Lower lobe of right lung (tissue), 2 donors: ENCODE measurements around the gene SEPTIN2. TPM values are rescaled to one million over a fixed set of nuclear protein-coding genes. Genes with fewer than 3 reads are reported as not detected.

Source experiments
- ATAC-seq, 2 donors: fragments of 200-7000 bp; cut with Tn5 transposase; one replicate each; pipeline ENCODE4 v1.9.1; 2020 to 2022; ENCODE audit warnings: mild to moderate bottlenecking in 2 of 2, moderate library complexity in 2 of 2
- DNase-seq: peaks from one replicate; pipeline ENCODE4 v3.0.0-alpha.2; 2020
- H3K27ac ChIP-seq: fragments of 200-600 bp; one replicate; pipeline ENCODE4 v1.8.0; 2022
- H3K27me3 ChIP-seq: fragments of 200-600 bp; one replicate; pipeline ENCODE4 v1.8.0; 2022; ENCODE audit warnings: low read depth
- H3K36me3 ChIP-seq: fragments of 200-600 bp; one replicate; pipeline ENCODE4 v1.8.0; 2022; ENCODE audit warnings: mild to moderate bottlenecking
- H3K4me1 ChIP-seq: fragments of 200-600 bp; one replicate; pipeline ENCODE4 v1.8.0; 2022
- H3K4me3 ChIP-seq: fragments of 200-600 bp; one replicate; pipeline ENCODE4 v1.8.0; 2022; ENCODE audit warnings: mild to moderate bottlenecking
- H3K9me3 ChIP-seq: fragments of 200-600 bp; one replicate; pipeline ENCODE4 v1.8.0; 2022
- CTCF ChIP-seq: fragments of 200-600 bp; IDR thresholded peaks from one replicate; pipeline ENCODE4 v1.8.0; 2022; ENCODE audit warnings: antibody characterized with exemption, mild to moderate bottlenecking
- intact Hi-C: fragments of 100-400 bp; cut with DNase I; formaldehyde crosslinking; loops from one replicate; pipeline ENCODE4 v1.11.0; 2022
- total RNA-seq: library from RNA; stranded (reverse); fragmentation: NEBNext Ultra II Directional; extraction: Animal tissue kit (Norgen Biotek cat#: 25700); gene quantifications from one replicate; pipeline ENCODE4 v1.2.1, GENCODE V29; 2021
- donor health status: DM: no; HTN: yes; CAD: no; lungs with severe emphysema.

The SEPTIN2 gene
- total RNA-seq, 1 donor from 2014 or later, result 255 TPM

- no peak for ATAC-seq
- TF ChIP-seq CTCF, result no peak
These were observed 43.8 kb downstream of the SEPTIN2 start for GRCh38 chr2:241359481-241360045.

GRCh38 chr2:241363426-241363825 lies 47.7 kb downstream of the SEPTIN2 start:
- H3K4me1 ChIP-seq, result peaks cover 43% of the 10 kb centered on the region
- no peaks in the 10 kb centered on the region for H3K27me3 ChIP-seq
- peak overlapping the region; percentile 0 for H3K27ac ChIP-seq
- no peaks in the 10 kb centered on the region for H3K36me3 ChIP-seq
- intact Hi-C loops, result no loop called here
- ATAC-seq, result peak; percentile 54 to 64
- DNase-seq, result no peak
- no peak overlapping the region for H3K4me3 ChIP-seq
- no peaks in the 10 kb centered on the region for H3K9me3 ChIP-seq
- TF ChIP-seq CTCF, result no peak

More at GRCh38 chr2:241359481-241360045, 43.8 kb downstream of the SEPTIN2 start:
- no peak overlapping the region for H3K4me3 ChIP-seq
- H3K9me3 ChIP-seq, result no peaks in the 10 kb centered on the region
- no peak for DNase-seq
- H3K36me3 ChIP-seq, result peaks cover 2% of the 10 kb centered on the region
- no peak overlapping the region for H3K27ac ChIP-seq
- peaks cover 58% of the 10 kb centered on the region for H3K4me1 ChIP-seq
- H3K27me3 ChIP-seq, result no peaks in the 10 kb centered on the region
- intact Hi-C loops, result no loop called here

- no peak for DNase-seq
- no peak for TF ChIP-seq CTCF
- Histone ChIP-seq H3K27me3 (no peaks in the 10 kb centered on the region), H3K36me3 (no peaks in the 10 kb centered on the region), H3K4me1 (peaks cover 29% of the 10 kb centered on the region), H3K4me3 (no peak overlapping the region), H3K9me3 (no peaks in the 10 kb centered on the region), H3K27ac (no peak overlapping the region)
- intact Hi-C loops, result no loop called here
- no peak for ATAC-seq
These were observed 49.1 kb downstream of the SEPTIN2 start for GRCh38 chr2:241364781-241365180.

GRCh38 chr2:241366678-241367077 lies 51.0 kb downstream of the SEPTIN2 start:
- no peak overlapping the region for H3K4me3 ChIP-seq
- intact Hi-C loops, result no loop called here

GRCh38 chr2:241368643-241369042 lies 52.9 kb downstream of the SEPTIN2 start:
- intact Hi-C loops, result no loop called here
- no peaks in the 10 kb centered on the region for H3K27me3 ChIP-seq
- H3K9me3 ChIP-seq, result no peaks in the 10 kb centered on the region
- no peak overlapping the region for H3K4me3 ChIP-seq
- ATAC-seq (no peak), DNase-seq (no peak)
- H3K27ac ChIP-seq, result no peak overlapping the region
- TF ChIP-seq CTCF, result no peak
- peaks cover 18% of the 10 kb centered on the region for H3K4me1 ChIP-seq
- H3K36me3 ChIP-seq, result peaks cover 8% of the 10 kb centered on the region

More at GRCh38 chr2:241366678-241367077, 51.0 kb downstream of the SEPTIN2 start:
- TF ChIP-seq CTCF, result no peak
- Histone ChIP-seq H3K27me3 (no peaks in the 10 kb centered on the region), H3K4me1 (peaks cover 29% of the 10 kb centered on the region), H3K27ac (no peak overlapping the region), H3K9me3 (no peaks in the 10 kb centered on the region), H3K36me3 (no peaks in the 10 kb centered on the region)
- no peak for ATAC-seq
- DNase-seq, result no peak
